Measurements from ENCODE around the gene MISP.

DNA sequence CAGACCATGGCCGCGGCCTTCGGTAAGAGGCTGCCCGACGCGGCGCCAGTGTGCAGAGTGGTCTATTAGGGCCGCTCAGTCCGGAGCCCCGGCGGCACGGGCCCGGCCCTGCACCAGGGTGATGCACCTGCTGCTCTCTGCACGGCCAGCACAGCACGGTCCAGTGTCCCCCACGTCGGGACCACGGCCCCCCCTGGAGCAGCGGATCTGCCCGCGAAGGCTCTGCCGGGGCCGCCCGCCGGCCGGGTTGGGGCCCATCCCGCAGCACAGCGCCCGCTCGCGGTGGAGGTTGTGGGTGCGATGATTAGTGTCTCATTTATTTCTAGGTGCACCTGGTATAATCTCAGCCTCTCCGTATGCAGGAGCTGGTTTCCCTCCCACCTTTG is 54.2 kb downstream of the MISP start:
- TF ChIP-seq TEAD4 (IDR thresholded peaks at IDR 0.05), result no peak
- no peak for TF ChIP-seq EP300 (IDR thresholded peaks at IDR 0.05; ENCODE audit: borderline replicate concordance)
- no peak for TF ChIP-seq ZBTB7A (IDR thresholded peaks at IDR 0.05; ENCODE audit: low read depth)
- TF ChIP-seq CREB1 (IDR thresholded peaks at IDR 0.05; ENCODE audit: low read depth), result no peak
- TF ChIP-seq CEBPB (IDR thresholded peaks at IDR 0.05), result no peak
- TF ChIP-seq, protein P1, sequence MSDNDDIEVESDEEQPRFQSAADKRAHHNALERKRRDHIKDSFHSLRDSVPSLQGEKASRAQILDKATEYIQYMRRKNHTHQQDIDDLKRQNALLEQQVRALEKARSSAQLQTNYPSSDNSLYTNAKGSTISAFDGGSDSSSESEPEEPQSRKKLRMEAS (IDR thresholded peaks at IDR 0.05), result no peak
- no peak for TF ChIP-seq YY1 (IDR thresholded peaks at IDR 0.05; ENCODE audit: low read depth)
